Chondrocyte (in vitro differentiated cells): Measurements from ENCODE around the gene GYG2. TPM values are rescaled to one million over a fixed set of nuclear protein-coding genes. Genes with fewer than 3 reads are reported as not detected.

Experiments
- DNase-seq: peaks from one replicate; pipeline ENCODE4 v3.0.0; 2021; ENCODE audit warnings: mixed read lengths, low spot score
- H3K27ac Mint-ChIP-seq: one replicate; pipeline ENCODE4 v1.8.0; 2021; ENCODE audit warnings: mild to moderate bottlenecking, moderate library complexity, mixed read lengths; ENCODE audit not compliant: unreplicated experiment
- H3K27me3 Mint-ChIP-seq: 2 replicates; pipeline ENCODE4 v1.8.0; 2021; ENCODE audit warnings: low read depth, mixed read lengths
- H3K36me3 Mint-ChIP-seq: 2 replicates; pipeline ENCODE4 v1.8.0; 2021; ENCODE audit warnings: low read depth, mixed read lengths
- H3K4me1 Mint-ChIP-seq: 2 replicates; pipeline ENCODE4 v1.8.0; 2021; ENCODE audit warnings: low read depth, mild to moderate bottlenecking, mixed read lengths
- H3K4me3 Mint-ChIP-seq: one replicate; pipeline ENCODE4 v1.8.0; 2021; ENCODE audit warnings: mild to moderate bottlenecking, moderate library complexity, mixed read lengths; ENCODE audit not compliant: unreplicated experiment
- H3K9me3 Mint-ChIP-seq: 2 replicates; pipeline ENCODE4 v1.8.0; 2021; ENCODE audit warnings: low read depth, mixed read lengths
- total RNA-seq: library from RNA; stranded (reverse); gene quantifications from 3 replicates; pipeline ENCODE4 v1.2.1, GENCODE V29; 2021
- TF ChIP-seq, protein P1 (sequence below): fragments of 200-600 bp; sonication (generic); IDR thresholded peaks from 2 replicates; pipeline ENCODE4 v1.5.0; 2021; ENCODE audit warnings: antibody characterized with exemption, mild to moderate bottlenecking, moderate library complexity

GYG2 gene
- total RNA-seq, 1 donor from 2014 or later: 12.1 TPM

DNA sequence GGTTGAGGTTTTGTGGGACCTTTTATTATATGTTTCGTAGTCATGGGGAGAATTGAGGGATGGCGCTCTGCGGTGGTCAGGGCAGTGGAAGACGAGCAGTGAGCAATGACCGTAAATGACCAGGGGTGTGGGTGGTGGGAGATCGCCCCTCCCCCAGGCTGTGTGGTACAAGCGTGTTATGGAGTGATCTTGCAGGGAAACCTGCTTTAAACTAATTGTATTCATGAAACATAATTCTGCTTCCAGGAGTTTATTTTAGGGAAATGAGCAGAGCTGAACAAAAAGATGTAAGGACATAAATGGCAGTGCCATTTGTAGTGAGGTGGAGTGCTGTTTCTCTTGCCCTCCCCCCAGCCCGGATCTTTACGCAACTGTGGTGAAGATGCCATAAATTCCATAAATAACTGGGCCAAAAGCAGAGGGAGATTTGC lies 20.2 kb downstream of the GYG2 start:
- H3K4me3 Mint-ChIP-seq: peak overlapping the region; percentile 57
- H3K27ac Mint-ChIP-seq: peak overlapping the region; percentile 96
- H3K27me3 Mint-ChIP-seq: no peaks in the 10 kb centered on the region
- H3K36me3 Mint-ChIP-seq: no peaks in the 10 kb centered on the region
- no peak for DNase-seq
- peaks cover 43% of the 10 kb centered on the region for H3K4me1 Mint-ChIP-seq
- no peaks in the 10 kb centered on the region for H3K9me3 Mint-ChIP-seq
- TF ChIP-seq, protein P1, sequence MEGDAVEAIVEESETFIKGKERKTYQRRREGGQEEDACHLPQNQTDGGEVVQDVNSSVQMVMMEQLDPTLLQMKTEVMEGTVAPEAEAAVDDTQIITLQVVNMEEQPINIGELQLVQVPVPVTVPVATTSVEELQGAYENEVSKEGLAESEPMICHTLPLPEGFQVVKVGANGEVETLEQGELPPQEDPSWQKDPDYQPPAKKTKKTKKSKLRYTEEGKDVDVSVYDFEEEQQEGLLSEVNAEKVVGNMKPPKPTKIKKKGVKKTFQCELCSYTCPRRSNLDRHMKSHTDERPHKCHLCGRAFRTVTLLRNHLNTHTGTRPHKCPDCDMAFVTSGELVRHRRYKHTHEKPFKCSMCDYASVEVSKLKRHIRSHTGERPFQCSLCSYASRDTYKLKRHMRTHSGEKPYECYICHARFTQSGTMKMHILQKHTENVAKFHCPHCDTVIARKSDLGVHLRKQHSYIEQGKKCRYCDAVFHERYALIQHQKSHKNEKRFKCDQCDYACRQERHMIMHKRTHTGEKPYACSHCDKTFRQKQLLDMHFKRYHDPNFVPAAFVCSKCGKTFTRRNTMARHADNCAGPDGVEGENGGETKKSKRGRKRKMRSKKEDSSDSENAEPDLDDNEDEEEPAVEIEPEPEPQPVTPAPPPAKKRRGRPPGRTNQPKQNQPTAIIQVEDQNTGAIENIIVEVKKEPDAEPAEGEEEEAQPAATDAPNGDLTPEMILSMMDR: no peak

GRCh38 chrX:2854918-2855317 lies 26.2 kb downstream of the GYG2 start:
- DNase-seq: no peak
- Mint-ChIP-seq H3K36me3 (peaks cover 5% of the 10 kb centered on the region), H3K4me3 (no peak overlapping the region), H3K27ac (no peak overlapping the region), H3K4me1 (peaks cover 20% of the 10 kb centered on the region), H3K9me3 (no peaks in the 10 kb centered on the region), H3K27me3 (no peaks in the 10 kb centered on the region)
- TF ChIP-seq, protein P1: no peak

GRCh38 chrX:2855761-2856160 lies 27.0 kb downstream of the GYG2 start:
- Mint-ChIP-seq H3K36me3 (peaks cover 5% of the 10 kb centered on the region), H3K4me3 (no peak overlapping the region), H3K27ac (no peak overlapping the region), H3K4me1 (peaks cover 12% of the 10 kb centered on the region), H3K27me3 (no peaks in the 10 kb centered on the region), H3K9me3 (no peaks in the 10 kb centered on the region)
- DNase-seq: no peak
- TF ChIP-seq, protein P1: no peak

GRCh38 chrX:2857566-2857965 lies 28.8 kb downstream of the GYG2 start:
- H3K4me3 Mint-ChIP-seq: no peak overlapping the region
- TF ChIP-seq, protein P1: no peak
- H3K4me1 Mint-ChIP-seq: no peaks in the 10 kb centered on the region
- no peak for DNase-seq
- H3K27ac Mint-ChIP-seq: no peak overlapping the region
- peaks cover 5% of the 10 kb centered on the region for H3K36me3 Mint-ChIP-seq
- H3K27me3 Mint-ChIP-seq: no peaks in the 10 kb centered on the region
- H3K9me3 Mint-ChIP-seq: no peaks in the 10 kb centered on the region

DNA sequence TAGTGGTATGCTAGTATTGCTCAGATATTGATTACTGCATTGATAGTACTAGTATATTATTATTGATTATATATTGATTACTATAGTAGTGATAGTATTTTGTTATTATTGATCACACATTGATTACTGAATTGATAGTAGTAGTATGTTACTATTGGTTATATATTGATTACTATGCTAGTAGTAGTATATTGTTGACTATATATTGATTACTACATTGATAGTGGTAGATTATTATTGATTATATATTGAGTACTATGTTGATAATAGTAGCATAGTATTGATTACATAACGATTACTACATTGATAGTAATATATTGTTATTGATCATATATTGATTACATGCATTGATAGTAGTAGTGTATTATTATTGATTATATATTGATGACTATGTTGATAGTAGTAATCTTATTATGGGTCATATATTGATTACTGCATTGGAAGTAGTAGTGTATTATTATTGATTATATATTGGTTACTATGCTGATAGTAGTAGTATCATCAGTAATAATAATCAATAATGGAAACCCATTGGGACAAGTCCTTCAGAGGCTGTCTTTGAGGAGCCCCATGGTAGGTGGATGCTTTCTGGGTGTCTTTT lies 30.6 kb downstream of the GYG2 start:
- H3K27me3 Mint-ChIP-seq: no peaks in the 10 kb centered on the region
- H3K9me3 Mint-ChIP-seq: no peaks in the 10 kb centered on the region
- H3K36me3 Mint-ChIP-seq: peaks cover 4% of the 10 kb centered on the region
- TF ChIP-seq, protein P1: no peak
- no peak for DNase-seq
- H3K4me3 Mint-ChIP-seq: no peak overlapping the region
- no peak overlapping the region for H3K27ac Mint-ChIP-seq
- H3K4me1 Mint-ChIP-seq: peaks cover 12% of the 10 kb centered on the region
